SW480 (cell line): ENCODE results near the gene MC2R.
A peak's percentile ranks its signal among the peaks of the same experiment; 100 is the strongest.
"Not testable (repeated sequence)": the region's sequence is repeated elsewhere in the genome, so short reads cannot be mapped to it uniquely, and the experiment has no call there.

ENCODE experiments used
- DNase-seq: peaks from one replicate; pipeline ENCODE4 v3.0.0-alpha.2; 2016; ENCODE audit warnings: low spot score

Gene MC2R

GRCh38 chr18:13893418-13893760 is 21.9 kb downstream of the MC2R start:
- DNase-seq, result no peak

- DNase-seq, result no peak
Observed at GRCh38 chr18:13892098-13892497, 23.2 kb downstream of the MC2R start.

- no peak for DNase-seq
Observed at GRCh38 chr18:13890761-13891361, 24.5 kb downstream of the MC2R start.

- DNase-seq, result peak; percentile 36
Observed at GRCh38 chr18:13889671-13890070, 25.7 kb downstream of the MC2R start.

GRCh38 chr18:13888191-13888716 is 27.1 kb downstream of the MC2R start:
- DNase-seq, result no peak

- DNase-seq, result no peak
Observed at GRCh38 chr18:13885009-13885408, 30.3 kb downstream of the MC2R start.

GRCh38 chr18:13879937-13880336 is 35.4 kb downstream of the MC2R start:
- no peak for DNase-seq

- no peak for DNase-seq
Observed at GRCh38 chr18:13879492-13879891, 35.8 kb downstream of the MC2R start.

GRCh38 chr18:13878857-13879256 is 36.5 kb downstream of the MC2R start:
- DNase-seq, result no peak

GRCh38 chr18:13877157-13877556 is 38.2 kb downstream of the MC2R start:
- no peak for DNase-seq

GRCh38 chr18:13874558-13874957 is 40.8 kb downstream of the MC2R start:
- DNase-seq, result no peak

- no peak for DNase-seq
Observed at GRCh38 chr18:13872932-13873331, 42.4 kb downstream of the MC2R start.

GRCh38 chr18:13872373-13872772 is 43.0 kb downstream of the MC2R start:
- DNase-seq, result no peak

GRCh38 chr18:13871701-13872100 is 43.6 kb downstream of the MC2R start:
- DNase-seq, result no peak

GRCh38 chr18:13868501-13869271 is 46.6 kb downstream of the MC2R start:
- no peak for DNase-seq

- not testable (repeated sequence) for DNase-seq
Observed at GRCh38 chr18:13862898-13863297, 52.4 kb downstream of the MC2R start.

- no peak for DNase-seq
Observed at GRCh38 chr18:13849791-13850190, 65.5 kb downstream of the MC2R start.

- no peak for DNase-seq
Observed at GRCh38 chr18:13836559-13836958, 78.8 kb downstream of the MC2R start.

GRCh38 chr18:13835202-13835601 is 80.1 kb downstream of the MC2R start:
- no peak for DNase-seq

GRCh38 chr18:13834496-13835015 is 80.8 kb downstream of the MC2R start:
- DNase-seq, result no peak
